Ectodermal cell (in vitro differentiated cells): Measurements from ENCODE around the gene NSUN2.

Source experiments
- H3K27ac ChIP-seq: 2 replicates; pipeline ENCODE4 v1.7.0; 2013; ENCODE audit warnings: mild to moderate bottlenecking, low read depth, low read length; ENCODE audit not compliant: insufficient read depth, poor library complexity, severe bottlenecking
- H3K27me3 ChIP-seq: 2 replicates; pipeline ENCODE4 v1.7.0; 2013; ENCODE audit warnings: mild to moderate bottlenecking, low read length; ENCODE audit not compliant: insufficient read depth, control insufficient read depth, poor library complexity, severe bottlenecking
- H3K36me3 ChIP-seq: one replicate; pipeline ENCODE4 v1.7.0; 2013; ENCODE audit warnings: low read length; ENCODE audit not compliant: control insufficient read depth, insufficient read depth
- H3K4me1 ChIP-seq: one replicate; pipeline ENCODE4 v1.7.0; 2013; ENCODE audit warnings: low read length; ENCODE audit not compliant: control insufficient read depth, insufficient read depth
- H3K4me3 ChIP-seq: 2 replicates; pipeline ENCODE4 v1.7.0; 2013; ENCODE audit warnings: low read depth, low read length, control low read depth; ENCODE audit not compliant: insufficient read depth
- H3K9me3 ChIP-seq: 2 replicates; pipeline ENCODE4 v1.7.0; 2013; ENCODE audit warnings: mild to moderate bottlenecking, low read length, moderate library complexity; ENCODE audit not compliant: control insufficient read depth
- WGBS, 2 experiments: methylation state at CpG; one replicate each; pipeline ENCODE4 v1.1.7; 2013; ENCODE audit warnings: missing lambda C conversion rate in 2 of 2; 5-methylcytosine and 5-hydroxymethylcytosine counted together

The NSUN2 gene

GRCh38 chr5:6632324-6632887 is 438 bp downstream of the NSUN2 start:
- 1 to 2% methylated on average over 33 of the region's 33 CpGs for WGBS, 2 experiments
- Histone ChIP-seq H3K9me3 (no peaks in the 10 kb centered on the region), H3K4me1 (peaks cover 3% of the 10 kb centered on the region), H3K4me3 (peak overlapping the region; percentile 59), H3K27me3 (no peaks in the 10 kb centered on the region), H3K27ac (peak overlapping the region; percentile 94), H3K36me3 (peaks cover 19% of the 10 kb centered on the region)

GRCh38 chr5:6631441-6631840 is 1.4 kb downstream of the NSUN2 start:
- Histone ChIP-seq H3K9me3 (no peaks in the 10 kb centered on the region), H3K4me3 (no peak overlapping the region), H3K4me1 (peaks cover 3% of the 10 kb centered on the region), H3K27ac (no peak overlapping the region), H3K36me3 (peaks cover 19% of the 10 kb centered on the region), H3K27me3 (no peaks in the 10 kb centered on the region)
- whole genome bisulfite sequencing, 2 experiments, result 97 to 99% methylated on average over 4 of the region's 4 CpGs

- Histone ChIP-seq H3K9me3 (no peaks in the 10 kb centered on the region), H3K36me3 (peaks cover 29% of the 10 kb centered on the region), H3K27ac (no peak overlapping the region), H3K4me1 (no peaks in the 10 kb centered on the region), H3K27me3 (no peaks in the 10 kb centered on the region), H3K4me3 (no peak overlapping the region)
- 93 to 95% methylated on average over 10 of the region's 10 CpGs for WGBS, 2 experiments
Measured at GRCh38 chr5:6626508-6626907, 6.3 kb downstream of the NSUN2 start.

GRCh38 chr5:6623941-6624340 is 8.9 kb downstream of the NSUN2 start:
- Histone ChIP-seq H3K36me3 (peaks cover 21% of the 10 kb centered on the region), H3K27me3 (no peaks in the 10 kb centered on the region), H3K4me3 (no peak overlapping the region), H3K4me1 (no peaks in the 10 kb centered on the region), H3K27ac (no peak overlapping the region), H3K9me3 (no peaks in the 10 kb centered on the region)
- 83% methylated on average over 3 of the region's 3 CpGs for WGBS, 2 experiments

GRCh38 chr5:6623228-6623627 is 9.6 kb downstream of the NSUN2 start:
- no peak overlapping the region for H3K27ac ChIP-seq
- H3K27me3 ChIP-seq, result no peaks in the 10 kb centered on the region
- no peaks in the 10 kb centered on the region for H3K4me1 ChIP-seq
- H3K4me3 ChIP-seq, result no peak overlapping the region
- H3K36me3 ChIP-seq, result peaks cover 21% of the 10 kb centered on the region
- H3K9me3 ChIP-seq, result no peaks in the 10 kb centered on the region
- WGBS, 2 experiments, result 93 to 95% methylated on average over 4 of the region's 4 CpGs

GRCh38 chr5:6616632-6617031 is 16.2 kb downstream of the NSUN2 start:
- no peaks in the 10 kb centered on the region for H3K27me3 ChIP-seq
- H3K9me3 ChIP-seq, result no peaks in the 10 kb centered on the region
- H3K27ac ChIP-seq, result no peak overlapping the region
- H3K4me3 ChIP-seq, result no peak overlapping the region
- no peaks in the 10 kb centered on the region for H3K4me1 ChIP-seq
- WGBS, 2 experiments, result 96 to 99% methylated on average over 6 of the region's 6 CpGs
- peaks cover 41% of the 10 kb centered on the region for H3K36me3 ChIP-seq

- Histone ChIP-seq H3K4me1 (no peaks in the 10 kb centered on the region), H3K4me3 (no peak overlapping the region), H3K27me3 (no peaks in the 10 kb centered on the region), H3K27ac (no peak overlapping the region), H3K36me3 (peaks cover 48% of the 10 kb centered on the region), H3K9me3 (no peaks in the 10 kb centered on the region)
- WGBS, 2 experiments, result 93 to 97% methylated on average over 8 of the region's 8 CpGs
Measured at GRCh38 chr5:6615034-6615815, 17.6 kb downstream of the NSUN2 start.

GRCh38 chr5:6611334-6612256 is 21.2 kb downstream of the NSUN2 start:
- Histone ChIP-seq H3K27me3 (no peaks in the 10 kb centered on the region), H3K9me3 (no peaks in the 10 kb centered on the region), H3K4me3 (no peak overlapping the region), H3K27ac (no peak overlapping the region), H3K36me3 (peaks cover 67% of the 10 kb centered on the region), H3K4me1 (no peaks in the 10 kb centered on the region)
- 93 to 94% methylated on average over 19 to 20 of the region's 20 CpGs for WGBS, 2 experiments

- H3K27ac ChIP-seq, result no peak overlapping the region
- 94 to 98% methylated on average over 2 to 3 of the region's 3 CpGs for WGBS, 2 experiments
- no peaks in the 10 kb centered on the region for H3K4me1 ChIP-seq
- H3K27me3 ChIP-seq, result no peaks in the 10 kb centered on the region
- no peak overlapping the region for H3K4me3 ChIP-seq
- no peaks in the 10 kb centered on the region for H3K9me3 ChIP-seq
- H3K36me3 ChIP-seq, result peaks cover 64% of the 10 kb centered on the region
Measured at GRCh38 chr5:6608016-6608415, 24.8 kb downstream of the NSUN2 start.

- WGBS, 2 experiments, result 94 to 96% methylated on average over 5 of the region's 5 CpGs
- Histone ChIP-seq H3K36me3 (peaks cover 68% of the 10 kb centered on the region), H3K27me3 (no peaks in the 10 kb centered on the region)
Measured at GRCh38 chr5:6607559-6607936, 25.3 kb downstream of the NSUN2 start.

More at GRCh38 chr5:6607559-6607936, 25.3 kb downstream of the NSUN2 start:
- H3K4me1 ChIP-seq, result no peaks in the 10 kb centered on the region
- H3K27ac ChIP-seq, result no peak overlapping the region
- no peaks in the 10 kb centered on the region for H3K9me3 ChIP-seq
- H3K4me3 ChIP-seq, result no peak overlapping the region
